ENCODE data around the gene DLG2. TPM values are rescaled to one million over a fixed set of nuclear protein-coding genes. Genes with fewer than 3 reads are reported as not detected.

Gene DLG2
- total RNA-seq, 1 donor from 2014 or later: 0.26 TPM

DNA sequence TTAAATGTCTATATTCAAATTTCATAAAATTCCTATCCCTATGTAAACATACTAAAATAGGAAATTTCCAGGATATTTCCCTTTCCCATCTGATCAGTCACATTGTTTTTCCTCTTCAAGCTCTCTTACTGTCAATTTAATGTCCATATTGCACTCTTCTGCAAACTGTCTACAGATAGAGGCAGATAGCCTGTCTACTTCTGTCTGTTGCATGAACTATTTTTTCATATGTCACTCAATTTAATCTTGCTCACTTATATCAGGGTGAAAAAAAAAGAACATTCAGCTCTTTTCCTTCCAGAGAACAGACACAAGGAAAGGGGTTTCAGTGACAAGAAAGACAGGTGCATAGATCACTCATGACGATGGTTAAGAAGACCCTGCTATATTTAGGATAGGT, 1327.1 kb downstream of the DLG2 start:
- FAIRE-seq (no peak), DNase-seq (ENCODE audit: low read depth) (no peak)
- no peaks in the 10 kb centered on the region for H3K36me3 ChIP-seq (ENCODE audit: control insufficient read depth, insufficient read depth, low read length)
- TF ChIP-seq, protein P1, sequence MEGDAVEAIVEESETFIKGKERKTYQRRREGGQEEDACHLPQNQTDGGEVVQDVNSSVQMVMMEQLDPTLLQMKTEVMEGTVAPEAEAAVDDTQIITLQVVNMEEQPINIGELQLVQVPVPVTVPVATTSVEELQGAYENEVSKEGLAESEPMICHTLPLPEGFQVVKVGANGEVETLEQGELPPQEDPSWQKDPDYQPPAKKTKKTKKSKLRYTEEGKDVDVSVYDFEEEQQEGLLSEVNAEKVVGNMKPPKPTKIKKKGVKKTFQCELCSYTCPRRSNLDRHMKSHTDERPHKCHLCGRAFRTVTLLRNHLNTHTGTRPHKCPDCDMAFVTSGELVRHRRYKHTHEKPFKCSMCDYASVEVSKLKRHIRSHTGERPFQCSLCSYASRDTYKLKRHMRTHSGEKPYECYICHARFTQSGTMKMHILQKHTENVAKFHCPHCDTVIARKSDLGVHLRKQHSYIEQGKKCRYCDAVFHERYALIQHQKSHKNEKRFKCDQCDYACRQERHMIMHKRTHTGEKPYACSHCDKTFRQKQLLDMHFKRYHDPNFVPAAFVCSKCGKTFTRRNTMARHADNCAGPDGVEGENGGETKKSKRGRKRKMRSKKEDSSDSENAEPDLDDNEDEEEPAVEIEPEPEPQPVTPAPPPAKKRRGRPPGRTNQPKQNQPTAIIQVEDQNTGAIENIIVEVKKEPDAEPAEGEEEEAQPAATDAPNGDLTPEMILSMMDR (IDR thresholded peaks at IDR 0.05; ENCODE audit: insufficient read depth, low read length, severe bottlenecking): no peak
- H3K4me3 ChIP-seq (ENCODE audit: low read depth, low read length): no peak overlapping the region
- no peaks in the 10 kb centered on the region for H3K27me3 ChIP-seq (ENCODE audit: control insufficient read depth, insufficient read depth, low read length)

DNA sequence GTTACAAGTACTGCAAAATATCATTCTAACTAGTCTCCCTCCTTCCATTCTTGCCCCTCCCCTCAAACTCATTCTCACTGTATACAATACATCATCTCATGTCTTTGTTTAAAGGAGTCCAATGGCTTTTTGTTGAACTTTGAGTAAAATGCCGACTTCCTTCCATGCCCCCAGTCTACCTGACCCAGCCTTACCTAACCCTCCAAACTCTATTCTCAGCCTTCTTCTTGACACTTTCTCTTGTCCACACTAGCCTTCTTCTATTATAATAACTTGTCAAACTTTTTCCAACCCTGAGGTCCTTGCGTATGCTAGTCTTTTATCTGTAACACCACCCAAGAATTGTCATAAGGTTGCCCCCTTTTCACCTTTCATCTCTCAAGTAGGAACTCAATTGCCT, 1329.6 kb downstream of the DLG2 start:
- Histone ChIP-seq H3K27me3 (ENCODE audit: control insufficient read depth, insufficient read depth, low read length) (no peaks in the 10 kb centered on the region), H3K4me3 (ENCODE audit: low read depth, low read length) (no peak overlapping the region), H3K36me3 (ENCODE audit: control insufficient read depth, insufficient read depth, low read length) (no peaks in the 10 kb centered on the region)
- TF ChIP-seq, protein P1 (IDR thresholded peaks at IDR 0.05; ENCODE audit: insufficient read depth, low read length, severe bottlenecking): no peak
- DNase-seq (ENCODE audit: low read depth) (no peak), FAIRE-seq (no peak)

- H3K4me3 ChIP-seq (ENCODE audit: low read depth, low read length): no peak overlapping the region
- no peaks in the 10 kb centered on the region for H3K27me3 ChIP-seq (ENCODE audit: control insufficient read depth, insufficient read depth, low read length)
- DNase-seq (ENCODE audit: low read depth) (no peak), FAIRE-seq (no peak)
- H3K36me3 ChIP-seq (ENCODE audit: control insufficient read depth, insufficient read depth, low read length): no peaks in the 10 kb centered on the region
- TF ChIP-seq, protein P1 (IDR thresholded peaks at IDR 0.05; ENCODE audit: insufficient read depth, low read length, severe bottlenecking): no peak
Observed at GRCh38 chr11:84295815-84296214, 1331.3 kb downstream of the DLG2 start.

DNA sequence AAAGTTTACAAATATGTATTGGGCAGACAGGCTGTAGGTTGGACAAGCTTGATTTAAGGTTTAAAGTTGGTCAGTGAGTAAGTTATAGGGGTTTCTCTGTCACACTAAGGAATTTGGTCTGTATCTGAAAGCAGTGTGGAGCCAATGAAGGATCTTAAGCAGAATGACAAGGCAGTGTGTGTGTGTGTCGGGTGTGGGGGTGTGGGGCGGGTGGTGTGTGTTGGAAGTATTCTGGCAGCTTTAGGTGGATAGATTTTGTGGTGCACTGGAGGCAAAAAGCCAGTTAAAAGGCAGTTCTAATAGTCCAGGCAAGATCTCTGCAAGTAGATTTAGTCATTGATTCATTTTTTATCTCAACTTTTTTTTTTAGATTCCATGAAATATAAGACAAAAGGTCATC, 1334.2 kb downstream of the DLG2 start:
- H3K36me3 ChIP-seq (ENCODE audit: control insufficient read depth, insufficient read depth, low read length): no peaks in the 10 kb centered on the region
- no peaks in the 10 kb centered on the region for H3K27me3 ChIP-seq (ENCODE audit: control insufficient read depth, insufficient read depth, low read length)
- TF ChIP-seq, protein P1 (IDR thresholded peaks at IDR 0.05; ENCODE audit: insufficient read depth, low read length, severe bottlenecking): no peak
- H3K4me3 ChIP-seq (ENCODE audit: low read depth, low read length): no peak overlapping the region
- no peak for FAIRE-seq
- DNase-seq (ENCODE audit: low read depth): no peak

DNA sequence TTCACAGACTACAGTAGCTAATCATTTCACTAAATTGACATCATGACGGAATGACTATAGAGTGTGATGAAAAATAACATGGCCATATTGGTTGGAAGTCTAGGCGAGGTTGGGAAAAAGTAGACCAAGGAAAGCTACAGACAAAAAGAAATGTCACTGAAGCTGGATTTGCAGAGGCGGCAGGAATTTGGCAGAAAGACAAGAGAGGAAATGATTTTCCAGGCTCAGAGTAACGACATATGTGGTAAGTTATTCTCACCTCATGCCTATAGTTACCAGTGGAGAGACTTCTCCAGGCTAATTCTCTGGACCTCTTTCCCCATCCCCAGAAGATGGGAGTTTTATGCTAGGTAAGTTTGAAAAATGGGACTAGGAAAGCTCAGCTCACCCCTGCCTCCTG, 1335.1 kb downstream of the DLG2 start:
- FAIRE-seq: no peak
- DNase-seq (ENCODE audit: low read depth): no peak
- Histone ChIP-seq H3K4me3 (ENCODE audit: low read depth, low read length) (no peak overlapping the region), H3K27me3 (ENCODE audit: control insufficient read depth, insufficient read depth, low read length) (no peaks in the 10 kb centered on the region), H3K36me3 (ENCODE audit: control insufficient read depth, insufficient read depth, low read length) (no peaks in the 10 kb centered on the region)
- TF ChIP-seq, protein P1 (IDR thresholded peaks at IDR 0.05; ENCODE audit: insufficient read depth, low read length, severe bottlenecking): no peak

- TF ChIP-seq, protein P1 (IDR thresholded peaks at IDR 0.05; ENCODE audit: insufficient read depth, low read length, severe bottlenecking): no peak
- H3K4me3 ChIP-seq (ENCODE audit: low read depth, low read length): no peak overlapping the region
- no peaks in the 10 kb centered on the region for H3K27me3 ChIP-seq (ENCODE audit: control insufficient read depth, insufficient read depth, low read length)
- FAIRE-seq: no peak
- no peaks in the 10 kb centered on the region for H3K36me3 ChIP-seq (ENCODE audit: control insufficient read depth, insufficient read depth, low read length)
- peak; percentile 37 for DNase-seq (ENCODE audit: low read depth)
Observed at GRCh38 chr11:84290647-84291046, 1336.5 kb downstream of the DLG2 start.

Measured in bronchial epithelial cell (primary cell).